Gastrocnemius medialis (tissue), 4 donors: ENCODE data around the gene MTRR. TPM values are rescaled to one million over a fixed set of nuclear protein-coding genes. Genes with fewer than 3 reads are reported as not detected.
"Not testable (repeated sequence)": the region's sequence is repeated elsewhere in the genome, so short reads cannot be mapped to it uniquely, and the experiment has no call there.

ENCODE experiments used
- ATAC-seq, 2 donors: fragments of 150-250 bp; one replicate each; pipeline ENCODE4 v1.9.1; 2016
- DNase-seq, 2 donors: peaks; one replicate each; pipeline ENCODE4 v3.0.0-alpha.2; 2019
- H3K27ac ChIP-seq, 4 donors: fragments of 200-600 bp; sonication (generic); 1 replicate in 1 of 4; 2 replicates in 3 of 4; pipeline ENCODE4 v1.5.1; 2016 to 2018; ENCODE audit warnings: mild to moderate bottlenecking in 2 of 4, moderate library complexity in 1 of 4
- H3K27me3 ChIP-seq, 3 donors: fragments of 200-600 bp; sonication (generic) in 2 of 3; 1 replicate in 1 of 3; 2 replicates in 2 of 3; pipeline versions ENCODE4 v1.5.1 to v1.6.0; 2016 to 2019; ENCODE audit warnings: mild to moderate bottlenecking in 1 of 3, moderate library complexity in 1 of 3
- H3K36me3 ChIP-seq, 2 donors: fragments of 200-600 bp; sonication (generic) in 1 of 2; one replicate each; pipeline ENCODE4 v1.5.1; 2017 to 2018
- H3K4me1 ChIP-seq, 2 donors: fragments of 200-600 bp; sonication (generic) in 1 of 2; one replicate each; pipeline ENCODE4 v1.5.1; 2016 to 2017; ENCODE audit warnings: mild to moderate bottlenecking in 2 of 2
- H3K4me3 ChIP-seq, 4 donors: fragments of 200-600 bp; sonication (generic) in 3 of 4; 1 replicate in 1 of 4; 2 replicates in 3 of 4; pipeline ENCODE4 v1.5.1; 2016 to 2019; ENCODE audit warnings: mild to moderate bottlenecking in 2 of 4
- H3K9me3 ChIP-seq, 3 donors: fragments of 200-600 bp; sonication (generic) in 2 of 3; 1 replicate in 1 of 3; 2 replicates in 2 of 3; pipeline ENCODE4 v1.5.1; 2016 to 2019
- POLR2A ChIP-seq, 2 donors: fragments of 450-650 bp; IDR thresholded peaks; one replicate each; pipeline ENCODE4 v1.6.1; 2017; ENCODE audit warnings: antibody characterized with exemption in 2 of 2, mild to moderate bottlenecking in 2 of 2, moderate library complexity in 2 of 2
- in situ Hi-C, 4 donors: fragments of 200-750 bp; cut with MboI; loops; one replicate each; pipeline versions ENCODE4 v1.15.0 to v1.8.0; 2017; ENCODE audit warnings: low sequenced_read_pairs in 4 of 4
- intact Hi-C: fragments of 100-400 bp; cut with DNase I; formaldehyde crosslinking; loops from one replicate; pipeline ENCODE4 v1.15.1; 2023; ENCODE audit warnings: low total_unique reads
- total RNA-seq, 4 donors: library from RNA; depleted of rRNA; stranded (reverse); fragments of >200 nt; gene quantifications; one replicate each; pipeline versions ENCODE4 v1.1.0 to v1.2.3, GENCODE V29; 2016
- TF ChIP-seq, protein P1 (sequence below), 5 experiments: fragments of 450-650 bp in 3 of 5; fragments of 200-600 bp in 2 of 5; sonication (generic) in 2 of 5; IDR thresholded peaks in 4 of 5; conservative IDR thresholded peaks in 1 of 5; 1 replicate in 4 of 5; 2 replicates in 1 of 5; pipeline ENCODE4 v1.5.1; 2016 to 2019; ENCODE audit warnings: antibody characterized with exemption in 5 of 5, mild to moderate bottlenecking in 3 of 5, moderate library complexity in 3 of 5

Gene MTRR
- total RNA-seq, 4 donors from 2014 or later = 27.9 to 75.1 (median 50.8) TPM

GRCh38 chr5:7907612-7908011 is 38.7 kb downstream of the MTRR start:
- peaks cover 0 to 20% of the 10 kb centered on the region in 2 donors for H3K36me3 ChIP-seq
- TF ChIP-seq, protein P1, sequence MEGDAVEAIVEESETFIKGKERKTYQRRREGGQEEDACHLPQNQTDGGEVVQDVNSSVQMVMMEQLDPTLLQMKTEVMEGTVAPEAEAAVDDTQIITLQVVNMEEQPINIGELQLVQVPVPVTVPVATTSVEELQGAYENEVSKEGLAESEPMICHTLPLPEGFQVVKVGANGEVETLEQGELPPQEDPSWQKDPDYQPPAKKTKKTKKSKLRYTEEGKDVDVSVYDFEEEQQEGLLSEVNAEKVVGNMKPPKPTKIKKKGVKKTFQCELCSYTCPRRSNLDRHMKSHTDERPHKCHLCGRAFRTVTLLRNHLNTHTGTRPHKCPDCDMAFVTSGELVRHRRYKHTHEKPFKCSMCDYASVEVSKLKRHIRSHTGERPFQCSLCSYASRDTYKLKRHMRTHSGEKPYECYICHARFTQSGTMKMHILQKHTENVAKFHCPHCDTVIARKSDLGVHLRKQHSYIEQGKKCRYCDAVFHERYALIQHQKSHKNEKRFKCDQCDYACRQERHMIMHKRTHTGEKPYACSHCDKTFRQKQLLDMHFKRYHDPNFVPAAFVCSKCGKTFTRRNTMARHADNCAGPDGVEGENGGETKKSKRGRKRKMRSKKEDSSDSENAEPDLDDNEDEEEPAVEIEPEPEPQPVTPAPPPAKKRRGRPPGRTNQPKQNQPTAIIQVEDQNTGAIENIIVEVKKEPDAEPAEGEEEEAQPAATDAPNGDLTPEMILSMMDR (IDR thresholded peaks at IDR 0.05 in 4 of 5, conservative IDR thresholded peaks at IDR 0.05 in 1 of 5) = no peak
- no peak for TF ChIP-seq POLR2A (IDR thresholded peaks at IDR 0.05)
- H3K27ac ChIP-seq = no peak overlapping the region
- ATAC-seq (no peak), DNase-seq (no peak)
- H3K9me3 ChIP-seq = no peaks in the 10 kb centered on the region
- H3K27me3 ChIP-seq = no peaks in the 10 kb centered on the region
- H3K4me3 ChIP-seq = no peak overlapping the region
- intact Hi-C loops = no loop called here
- in situ Hi-C loops = no loop called here
- H3K4me1 ChIP-seq = no peaks in the 10 kb centered on the region

DNA sequence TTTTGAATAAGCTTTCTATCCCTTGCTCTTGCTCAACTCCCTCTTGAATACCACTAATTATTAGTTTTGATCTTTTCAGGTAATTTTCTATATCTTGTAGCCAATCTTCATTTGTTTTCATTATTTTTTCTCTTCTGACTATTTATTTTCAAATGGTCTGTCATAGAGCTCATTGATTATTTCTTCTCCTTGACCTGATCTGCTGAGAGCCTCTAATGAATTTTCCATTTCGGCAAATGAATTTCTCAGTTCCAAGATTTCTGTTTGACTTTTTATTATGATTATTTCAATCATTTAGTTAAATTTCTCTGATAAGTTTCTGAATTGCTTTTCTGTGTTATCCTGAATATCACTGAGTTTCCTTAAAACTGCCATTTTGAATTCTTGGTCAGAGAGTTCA is 39.4 kb downstream of the MTRR start:
- in situ Hi-C loops = no loop called here
- no peaks in the 10 kb centered on the region for H3K9me3 ChIP-seq
- no peak for ATAC-seq
- TF ChIP-seq POLR2A (IDR thresholded peaks at IDR 0.05) = no peak
- TF ChIP-seq, protein P1 (IDR thresholded peaks at IDR 0.05 in 4 of 5, conservative IDR thresholded peaks at IDR 0.05 in 1 of 5) = no peak
- DNase-seq = no peak
- intact Hi-C loops = no loop called here
- H3K27ac ChIP-seq = no peak overlapping the region
- no peaks in the 10 kb centered on the region for H3K27me3 ChIP-seq
- H3K4me3 ChIP-seq = no peak overlapping the region
- H3K4me1 ChIP-seq = no peaks in the 10 kb centered on the region
- peaks cover 0 to 16% of the 10 kb centered on the region in 2 donors for H3K36me3 ChIP-seq

GRCh38 chr5:7910738-7911428 is 41.9 kb downstream of the MTRR start:
- H3K36me3 ChIP-seq = peaks cover 0 to 11% of the 10 kb centered on the region in 2 donors
- intact Hi-C loops = no loop called here
- H3K9me3 ChIP-seq = no peaks in the 10 kb centered on the region
- H3K4me1 ChIP-seq = no peaks in the 10 kb centered on the region
- in situ Hi-C loops = no loop called here
- TF ChIP-seq, protein P1 (IDR thresholded peaks at IDR 0.05 in 4 of 5, conservative IDR thresholded peaks at IDR 0.05 in 1 of 5) = no peak
- TF ChIP-seq POLR2A (IDR thresholded peaks at IDR 0.05) = no peak
- DNase-seq = no peak
- no peak overlapping the region for H3K4me3 ChIP-seq
- no peaks in the 10 kb centered on the region for H3K27me3 ChIP-seq
- ATAC-seq = no peak
- no peak overlapping the region for H3K27ac ChIP-seq

DNA sequence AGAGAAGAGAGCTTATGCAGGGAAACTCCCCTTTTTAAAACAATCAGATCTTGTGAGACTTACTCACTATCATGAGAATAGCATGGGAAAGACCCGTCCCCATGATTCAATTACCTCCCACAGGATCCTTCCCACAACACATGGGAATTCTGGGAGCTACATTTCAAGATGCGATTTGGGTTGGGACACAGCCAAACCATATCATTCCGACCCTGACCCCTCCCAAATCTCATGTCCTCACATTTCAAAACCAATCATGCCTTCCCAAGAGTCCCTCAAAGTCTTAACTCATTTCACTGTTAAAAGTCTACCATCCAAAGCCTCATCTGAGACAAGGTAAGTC is 42.5 kb downstream of the MTRR start:
- H3K36me3 ChIP-seq = peaks cover 0 to 11% of the 10 kb centered on the region in 2 donors
- H3K4me3 ChIP-seq, H3K27ac ChIP-seq, DNase-seq, in situ Hi-C loops, H3K27me3 ChIP-seq, ATAC-seq, intact Hi-C loops, H3K9me3 ChIP-seq, H3K4me1 ChIP-seq: not testable (repeated sequence)

DNA sequence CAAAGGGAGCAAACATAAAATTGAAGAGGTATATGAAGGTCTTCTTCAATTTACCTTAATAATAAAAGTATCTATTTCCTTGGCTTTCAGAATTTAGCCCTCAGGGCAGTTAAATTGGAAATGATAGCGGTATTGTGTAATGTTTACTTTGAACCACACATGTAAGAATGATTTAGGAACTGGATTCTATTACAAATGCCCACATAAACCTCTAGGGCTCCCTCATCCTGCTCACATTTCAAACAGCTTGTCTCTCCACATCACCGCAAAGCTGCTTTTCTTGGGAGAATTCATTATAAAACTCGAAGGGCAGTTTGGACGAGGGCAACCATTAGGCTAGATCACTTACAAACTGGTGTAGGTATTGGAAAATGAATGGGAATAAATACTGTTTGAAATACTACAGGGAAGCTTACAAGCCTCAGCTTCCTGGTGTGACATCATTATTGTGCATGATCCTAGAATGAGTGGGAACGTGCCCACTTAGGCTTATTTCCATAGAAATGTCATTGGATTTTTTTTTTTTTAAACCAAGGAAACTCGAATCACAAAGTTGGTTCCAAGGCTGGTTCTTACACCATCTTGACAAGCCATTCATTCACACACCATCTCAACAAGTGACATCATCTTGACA is 47.3 kb downstream of the MTRR start:
- ATAC-seq = no peak
- no peak for DNase-seq
- in situ Hi-C loops (no loop called here), intact Hi-C loops (no loop called here)
- H3K4me3 ChIP-seq = no peak overlapping the region
- H3K9me3 ChIP-seq = no peaks in the 10 kb centered on the region
- no peak for TF ChIP-seq POLR2A (IDR thresholded peaks at IDR 0.05)
- TF ChIP-seq, protein P1 (IDR thresholded peaks at IDR 0.05 in 4 of 5, conservative IDR thresholded peaks at IDR 0.05 in 1 of 5) = no peak
- no peak overlapping the region for H3K27ac ChIP-seq
- no peaks in the 10 kb centered on the region for H3K4me1 ChIP-seq
- H3K27me3 ChIP-seq = no peaks in the 10 kb centered on the region
- no peaks in the 10 kb centered on the region for H3K36me3 ChIP-seq
